H9 (cell line): ENCODE results near the gene TMTC1. TPM values are rescaled to one million over a fixed set of nuclear protein-coding genes. Genes with fewer than 3 reads are reported as not detected.

Experiments used
- DNase-seq: peaks from one replicate; pipeline ENCODE4 v3.0.0-alpha.2; 2017
- H2AFZ ChIP-seq: one replicate; pipeline ENCODE4 v1.6.1; 2013; ENCODE audit warnings: mild to moderate bottlenecking, low read length, control low read depth, moderate library complexity
- H2AK5ac ChIP-seq: 2 replicates; pipeline ENCODE4 v1.6.1; 2013; ENCODE audit warnings: low read length, control low read depth, mixed read lengths; ENCODE audit not compliant: insufficient read length
- H2BK120ac ChIP-seq: one replicate; pipeline ENCODE4 v1.6.1; 2013; ENCODE audit warnings: low read depth, mild to moderate bottlenecking, low read length, control low read depth, inconsistent platforms; ENCODE audit not compliant: poor library complexity, severe bottlenecking
- H2BK12ac ChIP-seq: 2 replicates; pipeline ENCODE4 v1.6.1; 2013; ENCODE audit warnings: low read length, control low read depth, mixed read lengths, low read depth; ENCODE audit not compliant: insufficient read length
- H2BK15ac ChIP-seq: 2 replicates; pipeline ENCODE4 v1.6.1; 2013; ENCODE audit warnings: low read depth, low read length, control low read depth
- H2BK20ac ChIP-seq: one replicate; pipeline ENCODE4 v1.6.1; 2013; ENCODE audit warnings: low read depth, mild to moderate bottlenecking, low read length, control low read depth, inconsistent platforms; ENCODE audit not compliant: poor library complexity, severe bottlenecking
- H2BK5ac ChIP-seq: 2 replicates; pipeline ENCODE4 v1.6.1; 2013; ENCODE audit warnings: low read length, control low read depth, mixed read lengths; ENCODE audit not compliant: insufficient read length
- H3K14ac ChIP-seq: 2 replicates; pipeline ENCODE4 v1.6.1; 2013; ENCODE audit warnings: low read length, control low read depth; ENCODE audit not compliant: insufficient read depth
- H3K18ac ChIP-seq: 2 replicates; pipeline ENCODE4 v1.6.1; 2013; ENCODE audit warnings: low read depth, mild to moderate bottlenecking, mixed read lengths, low read length, control low read depth; ENCODE audit not compliant: insufficient read length
- H3K23ac ChIP-seq: 2 replicates; pipeline ENCODE4 v1.6.1; 2013; ENCODE audit warnings: low read length, control low read depth, mixed read lengths, low read depth; ENCODE audit not compliant: insufficient read length
- H3K23me2 ChIP-seq: 2 replicates; pipeline ENCODE4 v1.6.1; 2013; ENCODE audit warnings: low read depth, mild to moderate bottlenecking, mixed read lengths, low read length, control low read depth; ENCODE audit not compliant: insufficient read length, poor library complexity, severe bottlenecking
- H3K27ac ChIP-seq: 2 replicates; pipeline ENCODE4 v1.5.1; 2013; ENCODE audit warnings: low read length, control low read depth, mixed read lengths, low read depth; ENCODE audit not compliant: insufficient read length
- H3K27me3 ChIP-seq: 2 replicates; pipeline ENCODE4 v1.6.1; 2013; ENCODE audit warnings: low read length, control low read depth, inconsistent platforms; ENCODE audit not compliant: insufficient read depth
- H3K4ac ChIP-seq: 2 replicates; pipeline ENCODE4 v1.6.1; 2013; ENCODE audit warnings: low read depth, mild to moderate bottlenecking, control low read depth, inconsistent platforms, low read length, moderate library complexity
- H3K4me1 ChIP-seq: 2 replicates; pipeline ENCODE4 v1.6.1; 2013; ENCODE audit warnings: low read length, control low read depth, inconsistent platforms; ENCODE audit not compliant: insufficient read depth
- H3K4me2 ChIP-seq: 2 replicates; pipeline ENCODE4 v1.6.1; 2013; ENCODE audit warnings: low read length, control low read depth, mixed read lengths; ENCODE audit not compliant: insufficient read length, insufficient read depth
- H3K56ac ChIP-seq: 2 replicates; pipeline ENCODE4 v1.6.1; 2013; ENCODE audit warnings: low read depth, mild to moderate bottlenecking, mixed read lengths, low read length, control low read depth; ENCODE audit not compliant: insufficient read length
- H3K79me1 ChIP-seq: 2 replicates; pipeline ENCODE4 v1.6.1; 2013; ENCODE audit warnings: low read depth, mild to moderate bottlenecking, moderate library complexity, low read length, control low read depth, inconsistent platforms; ENCODE audit not compliant: insufficient read depth, poor library complexity, severe bottlenecking
- H3K79me2 ChIP-seq: 2 replicates; pipeline ENCODE4 v1.6.1; 2013; ENCODE audit warnings: low read length, control low read depth, inconsistent platforms; ENCODE audit not compliant: insufficient read depth
- H3K9ac ChIP-seq: 2 replicates; pipeline ENCODE4 v1.6.1; 2013; ENCODE audit warnings: low read length, control low read depth, mixed read lengths; ENCODE audit not compliant: insufficient read length; ENCODE audit errors: extremely low read depth
- H3K9me3 ChIP-seq: one replicate; pipeline ENCODE4 v1.6.1; 2013; ENCODE audit warnings: low read depth, low read length, inconsistent platforms; ENCODE audit not compliant: control insufficient read depth
- H3T11ph ChIP-seq: one replicate; pipeline ENCODE4 v1.6.1; 2013; ENCODE audit warnings: mild to moderate bottlenecking, low read length, control low read depth, inconsistent platforms
- H4K20me1 ChIP-seq: one replicate; pipeline ENCODE4 v1.6.1; 2013; ENCODE audit not compliant: control insufficient read depth, insufficient read length, insufficient read depth
- H4K5ac ChIP-seq: 2 replicates; pipeline ENCODE4 v1.6.1; 2013; ENCODE audit warnings: low read depth, mild to moderate bottlenecking, mixed read lengths, low read length, control low read depth; ENCODE audit not compliant: insufficient read length
- H4K8ac ChIP-seq: replicated peaks from 2 replicates; pipeline ENCODE4 v1.6.1; 2013; ENCODE audit warnings: low read length, control low read depth, mixed read lengths, low read depth; ENCODE audit not compliant: insufficient read length
- H4K91ac ChIP-seq: 2 replicates; pipeline ENCODE4 v1.6.1; 2013; ENCODE audit warnings: low read depth, mild to moderate bottlenecking, moderate library complexity, mixed read lengths, low read length, control low read depth; ENCODE audit not compliant: insufficient read length
- H3K27ac Mint-ChIP-seq, 3 experiments: 2 replicates in 2 of 3; 3 replicates in 1 of 3; pipeline ENCODE4 v1.8.0; 2020 to 2021; ENCODE audit warnings: mixed read lengths in 3 of 3, mild to moderate bottlenecking in 1 of 3, moderate library complexity in 1 of 3
- H3K27me3 Mint-ChIP-seq: 2 replicates; pipeline ENCODE4 v1.8.0; 2021; ENCODE audit warnings: low read depth, mild to moderate bottlenecking, moderate library complexity, mixed read lengths
- H3K36me3 Mint-ChIP-seq, 3 experiments: 2 replicates in 2 of 3; 3 replicates in 1 of 3; pipeline ENCODE4 v1.8.0; 2020 to 2021; ENCODE audit warnings: low read depth in 3 of 3, mixed read lengths in 3 of 3; ENCODE audit not compliant: insufficient read depth in 1 of 3
- H3K4me1 Mint-ChIP-seq, 2 experiments: 2 replicates each; pipeline ENCODE4 v1.8.0; 2020; ENCODE audit warnings: mixed read lengths in 2 of 2
- H3K4me3 Mint-ChIP-seq, 2 experiments: 2 replicates in 1 of 2; 3 replicates in 1 of 2; pipeline ENCODE4 v1.8.0; 2020 to 2021; ENCODE audit warnings: mild to moderate bottlenecking in 2 of 2, mixed read lengths in 2 of 2, moderate library complexity in 1 of 2
- H3K9me3 Mint-ChIP-seq, 2 experiments: 2 replicates in 1 of 2; 3 replicates in 1 of 2; pipeline ENCODE4 v1.8.0; 2020; ENCODE audit warnings: mild to moderate bottlenecking in 2 of 2, mixed read lengths in 2 of 2, moderate library complexity in 1 of 2
- WGBS: extraction: QIAGEN DNeasy Blood & Tissue Kit; methylation state at CpG from one replicate; pipeline ENCODE4 v1.1.7; 2013; ENCODE audit warnings: missing lambda C conversion rate, low lambda C conversion rate, mixed read lengths; ENCODE audit not compliant: insufficient read length; ENCODE audit errors: extremely low coverage; 5-methylcytosine and 5-hydroxymethylcytosine counted together
- total RNA-seq: library from RNA; stranded (reverse); gene quantifications from 2 replicates; pipeline ENCODE4 v1.2.1, GENCODE V29; 2021
- TF ChIP-seq, protein P1 (sequence below): fragments of 200-600 bp; sonication (generic); conservative IDR thresholded peaks from 3 replicates; pipeline ENCODE4 v1.8.0; 2021; ENCODE audit warnings: antibody characterized with exemption, mild to moderate bottlenecking

The TMTC1 gene
- total RNA-seq, 1 experiment from 2014 or later = 16.1 TPM

DNA sequence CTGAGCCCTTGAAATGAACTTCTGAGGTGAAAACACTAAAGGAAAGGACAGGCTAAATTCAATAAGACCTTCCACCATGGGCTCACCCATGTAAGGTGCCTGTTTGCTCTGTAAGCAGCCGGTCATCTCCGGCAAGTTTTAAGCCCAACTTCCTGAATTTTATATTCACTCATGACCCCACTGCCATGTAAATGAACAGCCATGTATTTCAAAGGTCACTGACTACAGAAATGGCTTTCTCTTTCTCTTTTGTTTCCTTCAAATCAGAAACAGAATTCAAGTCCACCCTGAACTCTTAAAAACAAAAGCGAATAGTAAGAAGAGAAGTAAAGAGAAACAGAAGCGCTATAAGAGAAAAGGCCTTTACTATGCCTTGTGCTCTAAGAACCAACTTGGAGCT lies 224.5 kb downstream of the TMTC1 start:
- DNase-seq = no peak
- Histone ChIP-seq H3K18ac (no peak overlapping the region), H3K79me1 (no peaks in the 10 kb centered on the region), H4K20me1 (no peaks in the 10 kb centered on the region), H3K27ac (no peak overlapping the region), H2BK20ac (no peak overlapping the region), H3K9me3 (no peaks in the 10 kb centered on the region), H3K4ac (no peak overlapping the region), H3K27me3 (no peaks in the 10 kb centered on the region), H3K56ac (no peak overlapping the region), H3K9ac (no peak overlapping the region), H3K14ac (no peak overlapping the region), H2BK12ac (no peak overlapping the region), H3K79me2 (no peaks in the 10 kb centered on the region), H2BK5ac (no peak overlapping the region), H4K8ac (no peak overlapping the region), H3T11ph (no peak overlapping the region), H3K4me1 (no peaks in the 10 kb centered on the region; the same call in 1 of the 2 replicates), H4K5ac (no peak overlapping the region), H3K23ac (no peak overlapping the region), H2AK5ac (no peak overlapping the region), H3K4me2 (no peak overlapping the region), H2BK15ac (no peak overlapping the region), H2BK120ac (no peak overlapping the region), H3K23me2 (no peaks in the 10 kb centered on the region), H4K91ac (no peak overlapping the region), H2AFZ (no peak overlapping the region)
- Mint-ChIP-seq H3K27ac (peak overlapping the region in 2 of 3 experiments; percentile 43 to 70; a peak in 2 of 7 replicates), H3K9me3 (peaks cover 0 to 7% of the 10 kb centered on the region in 2 experiments; a peak in 3 of 5 replicates), H3K4me3 (no peak overlapping the region; a peak in 1 of 5 replicates), H3K27me3 (no peaks in the 10 kb centered on the region), H3K4me1 (peaks cover 16 to 26% of the 10 kb centered on the region in 2 experiments), H3K36me3 (peaks cover 5 to 18% (median 18%) of the 10 kb centered on the region in 3 experiments; a peak in 5 of 7 replicates)
- TF ChIP-seq, protein P1, sequence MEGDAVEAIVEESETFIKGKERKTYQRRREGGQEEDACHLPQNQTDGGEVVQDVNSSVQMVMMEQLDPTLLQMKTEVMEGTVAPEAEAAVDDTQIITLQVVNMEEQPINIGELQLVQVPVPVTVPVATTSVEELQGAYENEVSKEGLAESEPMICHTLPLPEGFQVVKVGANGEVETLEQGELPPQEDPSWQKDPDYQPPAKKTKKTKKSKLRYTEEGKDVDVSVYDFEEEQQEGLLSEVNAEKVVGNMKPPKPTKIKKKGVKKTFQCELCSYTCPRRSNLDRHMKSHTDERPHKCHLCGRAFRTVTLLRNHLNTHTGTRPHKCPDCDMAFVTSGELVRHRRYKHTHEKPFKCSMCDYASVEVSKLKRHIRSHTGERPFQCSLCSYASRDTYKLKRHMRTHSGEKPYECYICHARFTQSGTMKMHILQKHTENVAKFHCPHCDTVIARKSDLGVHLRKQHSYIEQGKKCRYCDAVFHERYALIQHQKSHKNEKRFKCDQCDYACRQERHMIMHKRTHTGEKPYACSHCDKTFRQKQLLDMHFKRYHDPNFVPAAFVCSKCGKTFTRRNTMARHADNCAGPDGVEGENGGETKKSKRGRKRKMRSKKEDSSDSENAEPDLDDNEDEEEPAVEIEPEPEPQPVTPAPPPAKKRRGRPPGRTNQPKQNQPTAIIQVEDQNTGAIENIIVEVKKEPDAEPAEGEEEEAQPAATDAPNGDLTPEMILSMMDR = no peak
- no CpG with 5 or more reads among the region's 4 CpGs for WGBS
